HT-29 (cell line): ENCODE data around the gene ERP44. TPM values are rescaled to one million over a fixed set of nuclear protein-coding genes. Genes with fewer than 3 reads are reported as not detected.

ENCODE experiments used
- DNase-seq: peaks from one replicate; pipeline ENCODE4 v3.0.0-alpha.2; 2015; ENCODE audit warnings: low spot score
- small RNA-seq: library from RNA; depleted of rRNA; stranded (forward); fragments of <200 nt; gene quantifications from one replicate; pipeline ENCODE3, GENCODE V24; 2014
- total RNA-seq: library from RNA; depleted of rRNA; stranded (reverse); fragments of >200 nt; shearing (Covaris generic); gene quantifications from 2 replicates; pipeline ENCODE4 v1.2.3, GENCODE V29; 2014; rRNA removed

Gene ERP44
- total RNA-seq, 1 experiment from 2014 or later = 6.6 TPM

DNA sequence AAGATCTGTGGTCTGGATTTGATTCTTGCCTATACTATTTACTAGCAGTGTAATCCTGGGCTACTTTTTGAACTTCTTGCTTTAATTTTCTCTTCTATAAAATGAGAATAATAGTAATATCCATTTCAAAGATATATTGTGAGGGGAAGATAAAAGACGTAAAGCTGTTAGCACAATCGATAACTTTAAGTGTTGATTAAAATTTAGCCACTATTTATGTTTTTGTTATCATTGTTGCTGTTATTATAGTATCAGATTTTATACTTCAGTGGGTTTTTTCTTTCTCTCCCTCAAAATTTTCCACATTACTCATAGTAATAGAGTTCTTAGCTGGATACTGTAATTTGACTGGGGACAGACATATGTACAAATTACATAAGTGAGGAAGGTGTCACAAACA is 150.3 kb downstream of the ERP44 start:
- DNase-seq = no peak

DNA sequence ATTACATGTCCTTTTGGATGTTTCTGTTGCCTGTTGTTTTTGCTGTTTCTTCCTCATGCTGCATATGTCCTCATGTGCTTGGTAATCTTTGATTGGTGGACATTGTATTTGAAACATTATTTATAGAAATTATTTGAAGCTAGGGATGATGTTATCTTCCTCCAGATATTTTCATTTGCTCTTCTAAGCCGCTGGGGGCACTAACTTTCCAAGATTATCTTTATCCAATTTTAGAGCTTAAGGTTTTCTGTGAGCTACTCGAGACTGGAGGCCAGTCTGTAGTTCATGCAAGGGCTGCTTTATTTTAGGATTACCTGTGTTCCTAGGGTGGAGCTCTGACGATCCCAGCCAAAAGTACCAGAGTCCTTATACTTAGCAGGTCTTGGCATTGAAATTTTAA is 151.4 kb downstream of the ERP44 start:
- peak; percentile 9 for DNase-seq

DNA sequence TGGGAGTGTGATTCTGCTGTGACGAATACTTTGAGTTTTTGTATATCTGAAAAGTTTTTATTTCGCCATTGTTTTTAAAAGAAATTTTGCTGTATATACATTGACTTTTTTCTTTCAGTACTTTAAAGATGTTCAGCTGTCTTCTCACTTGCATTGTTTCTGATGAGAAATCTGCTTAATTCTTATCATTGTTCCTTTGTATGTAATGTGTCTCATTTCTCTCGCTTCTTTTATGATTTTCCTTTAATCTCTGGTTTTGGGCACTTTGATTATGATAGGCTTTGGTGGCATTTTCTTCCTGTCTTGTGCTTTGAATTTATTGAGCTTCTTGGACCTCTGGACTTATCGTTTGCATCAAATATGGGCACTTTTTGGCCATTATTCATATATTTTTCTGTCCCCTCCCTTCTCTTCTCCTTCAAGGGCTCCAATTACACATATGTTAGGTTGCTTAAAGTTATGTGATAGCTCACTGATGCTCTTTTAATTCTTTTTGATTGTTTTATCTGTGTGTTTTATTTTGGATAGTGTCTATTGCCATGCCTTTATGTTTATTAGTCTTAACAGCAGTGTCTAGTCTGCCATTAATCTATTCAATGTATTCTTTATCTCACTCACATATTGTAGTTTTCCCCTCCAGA is 161.7 kb downstream of the ERP44 start:
- no peak for DNase-seq

GRCh38 chr9:99931155-99931840 is 167.5 kb downstream of the ERP44 start:
- no peak for DNase-seq

- DNase-seq = no peak
Measured at GRCh38 chr9:99929652-99930051, 169.1 kb downstream of the ERP44 start.

Small RNAs within 50 kb of the gene (small RNA-seq; reads per million reads assigned to genes)
- gene RN7SL75P = not detected

Other genes with a start within 250 kb of the ERP44 start
- gene STX17, start 192.3 kb downstream of the ERP44 start, total RNA-seq = 7.4 and 7.6 TPM in 2 replicates
- 5.9 and 10.4 TPM in 2 replicates for gene INVS, start 243 bp upstream of the ERP44 start, total RNA-seq